ENCODE data around the gene TAOK1.
"Not testable (repeated sequence)": the region's sequence is repeated elsewhere in the genome, so short reads cannot be mapped to it uniquely, and the experiment has no call there.

Gene TAOK1

GRCh38 chr17:29445844-29446243 lies 55.7 kb downstream of the TAOK1 start:
- DNase-seq = no peak

GRCh38 chr17:29449865-29450671 lies 59.9 kb downstream of the TAOK1 start:
- DNase-seq = no peak

- no peak for DNase-seq
Measured at GRCh38 chr17:29451121-29451742, 61.1 kb downstream of the TAOK1 start.

- no peak for DNase-seq
Measured at GRCh38 chr17:29458066-29458465, 67.9 kb downstream of the TAOK1 start.

GRCh38 chr17:29461483-29462206 lies 71.5 kb downstream of the TAOK1 start:
- DNase-seq = no peak

- no peak for DNase-seq
Measured at GRCh38 chr17:29469276-29469675, 79.1 kb downstream of the TAOK1 start.

GRCh38 chr17:29473437-29473836 lies 83.3 kb downstream of the TAOK1 start:
- DNase-seq = not testable (repeated sequence)

GRCh38 chr17:29474297-29474696 lies 84.1 kb downstream of the TAOK1 start:
- DNase-seq = no peak

- no peak for DNase-seq
Measured at GRCh38 chr17:29475891-29476290, 85.7 kb downstream of the TAOK1 start.

GRCh38 chr17:29480249-29480928 lies 90.2 kb downstream of the TAOK1 start:
- not testable (repeated sequence) for DNase-seq

- DNase-seq = no peak
Measured at GRCh38 chr17:29483503-29483902, 93.3 kb downstream of the TAOK1 start.

- no peak for DNase-seq
Measured at GRCh38 chr17:29495011-29495410, 104.8 kb downstream of the TAOK1 start.

GRCh38 chr17:29504711-29505110 lies 114.5 kb downstream of the TAOK1 start:
- no peak for DNase-seq

GRCh38 chr17:29505836-29506235 lies 115.7 kb downstream of the TAOK1 start:
- no peak for DNase-seq

GRCh38 chr17:29510953-29511352 lies 120.8 kb downstream of the TAOK1 start:
- DNase-seq = no peak

- no peak for DNase-seq
Measured at GRCh38 chr17:29514792-29515191, 124.6 kb downstream of the TAOK1 start.

GRCh38 chr17:29518359-29518758 lies 128.2 kb downstream of the TAOK1 start:
- no peak for DNase-seq

GRCh38 chr17:29524692-29525091 lies 134.5 kb downstream of the TAOK1 start:
- no peak for DNase-seq

GRCh38 chr17:29526322-29526721 lies 136.2 kb downstream of the TAOK1 start:
- no peak for DNase-seq

- no peak for DNase-seq
Measured at GRCh38 chr17:29533976-29534375, 143.8 kb downstream of the TAOK1 start.

- DNase-seq = no peak
Measured at GRCh38 chr17:29544066-29544465, 153.9 kb downstream of the TAOK1 start.

- DNase-seq = no peak
Measured at GRCh38 chr17:29546085-29546484, 155.9 kb downstream of the TAOK1 start.

GRCh38 chr17:29546830-29547229 lies 156.7 kb downstream of the TAOK1 start:
- DNase-seq = no peak
